DMS53 treated with DMSO at 0.1 percent for 48 hours (cell line): ENCODE data around the gene ARHGAP20.

Experiments used
- DNase-seq: peaks from one replicate; lab custom pipeline; 2025; ENCODE audit not compliant: unreplicated experiment; lab: John Stamatoyannopoulos, UW

ARHGAP20 gene

GRCh38 chr11:110527146-110527545 is 185.1 kb downstream of the ARHGAP20 start:
- no peak for DNase-seq
